ENCODE results near the gene POLA1.

The POLA1 gene

DNA sequence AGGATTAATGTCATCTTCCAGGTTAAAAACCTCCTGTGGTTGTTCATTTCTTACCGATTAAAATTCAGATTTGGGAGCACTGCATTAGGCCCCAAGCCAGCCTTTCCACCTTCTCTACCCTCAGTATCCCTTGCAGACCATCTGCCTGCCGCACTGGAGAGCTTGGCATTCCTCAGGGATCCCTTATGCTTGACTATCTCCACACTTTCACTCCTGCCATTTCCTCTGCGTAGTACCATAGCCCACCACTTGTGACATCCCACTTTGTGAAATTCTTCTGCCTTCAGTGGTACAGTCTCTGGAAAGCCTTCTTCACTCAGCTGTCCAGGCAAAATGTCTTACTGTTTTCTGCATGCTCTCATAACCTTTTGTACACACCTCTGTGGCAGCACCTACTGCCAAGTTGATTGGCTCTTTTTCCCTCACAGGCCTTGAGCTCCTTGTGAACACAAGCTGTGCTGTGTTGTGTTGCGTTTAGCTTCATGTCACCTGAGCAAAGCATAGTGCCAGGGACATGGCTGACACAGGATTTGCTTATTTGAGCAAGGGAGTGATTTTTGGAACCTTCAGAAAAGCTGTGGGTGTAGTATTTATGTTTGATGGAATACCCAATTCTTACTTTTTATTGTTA, 165.6 kb downstream of the POLA1 start:
- H3K36me3 ChIP-seq (ENCODE audit: control insufficient read depth in 2 of 2, insufficient read depth in 1 of 2, low read length in 2 of 2) = peaks cover 3 to 7% of the 10 kb centered on the region in 2 experiments
- H3K4me3 ChIP-seq (ENCODE audit: low read depth, low read length) = no peak overlapping the region
- H3K4me1 ChIP-seq (ENCODE audit: control insufficient read depth, insufficient read depth, low read length) = no peaks in the 10 kb centered on the region
- H3K9me3 ChIP-seq (ENCODE audit: control insufficient read depth, insufficient read depth, low read depth, low read length) = no peaks in the 10 kb centered on the region
- POLR2A ChIA-PET = no interaction called here
- CTCF ChIA-PET = interaction anchor here (0.6 to 1.7 kb wide), 6 partner anchors 9 to 599 kb away, joined by 3 to 4 read pairs (median 3); no protein-coding TSS in a partner anchor
- H3K27ac ChIP-seq (ENCODE audit: extremely low read depth, low read depth, low read length) = no peak overlapping the region
- TF ChIP-seq ZNF335 (tag by site-specific recombination; conservative IDR thresholded peaks at IDR 0.05) (no peak), ZSCAN30 (tag by site-specific recombination; IDR thresholded peaks at IDR 0.05) (no peak), ZNF274 (IDR thresholded peaks at IDR 0.05; ENCODE audit: low read length) (no peak), ZNF274 (tag by site-specific recombination; IDR thresholded peaks at IDR 0.05; ENCODE audit: borderline replicate concordance) (no peak), ZNF626 (tag by site-specific recombination; IDR thresholded peaks at IDR 0.05) (no peak), ZNF138 (tag by site-specific recombination; IDR thresholded peaks at IDR 0.05; ENCODE audit: borderline replicate concordance) (no peak), ZNF302 (tag by site-specific recombination; IDR thresholded peaks at IDR 0.05; ENCODE audit: low read depth) (no peak), ZNF341 (tag by site-specific recombination; IDR thresholded peaks at IDR 0.05; ENCODE audit: low read depth) (no peak), ZNF140 (tag by site-specific recombination; IDR thresholded peaks at IDR 0.05) (no peak), ZNF354C (tag by site-specific recombination; IDR thresholded peaks at IDR 0.05; ENCODE audit: borderline replicate concordance, low read depth) (no peak), ZNF792 (tag by site-specific recombination; IDR thresholded peaks at IDR 0.05) (no peak), KLF10 (tag by site-specific recombination; IDR thresholded peaks at IDR 0.05) (no peak), ZSCAN23 (tag by site-specific recombination; IDR thresholded peaks at IDR 0.05) (no peak)
- TF ChIP-seq, protein P1, sequence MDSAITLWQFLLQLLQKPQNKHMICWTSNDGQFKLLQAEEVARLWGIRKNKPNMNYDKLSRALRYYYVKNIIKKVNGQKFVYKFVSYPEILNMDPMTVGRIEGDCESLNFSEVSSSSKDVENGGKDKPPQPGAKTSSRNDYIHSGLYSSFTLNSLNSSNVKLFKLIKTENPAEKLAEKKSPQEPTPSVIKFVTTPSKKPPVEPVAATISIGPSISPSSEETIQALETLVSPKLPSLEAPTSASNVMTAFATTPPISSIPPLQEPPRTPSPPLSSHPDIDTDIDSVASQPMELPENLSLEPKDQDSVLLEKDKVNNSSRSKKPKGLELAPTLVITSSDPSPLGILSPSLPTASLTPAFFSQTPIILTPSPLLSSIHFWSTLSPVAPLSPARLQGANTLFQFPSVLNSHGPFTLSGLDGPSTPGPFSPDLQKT (IDR thresholded peaks at IDR 0.05; ENCODE audit: borderline replicate concordance, low read depth, low read length) = no peak
- TF ChIP-seq, protein P2, sequence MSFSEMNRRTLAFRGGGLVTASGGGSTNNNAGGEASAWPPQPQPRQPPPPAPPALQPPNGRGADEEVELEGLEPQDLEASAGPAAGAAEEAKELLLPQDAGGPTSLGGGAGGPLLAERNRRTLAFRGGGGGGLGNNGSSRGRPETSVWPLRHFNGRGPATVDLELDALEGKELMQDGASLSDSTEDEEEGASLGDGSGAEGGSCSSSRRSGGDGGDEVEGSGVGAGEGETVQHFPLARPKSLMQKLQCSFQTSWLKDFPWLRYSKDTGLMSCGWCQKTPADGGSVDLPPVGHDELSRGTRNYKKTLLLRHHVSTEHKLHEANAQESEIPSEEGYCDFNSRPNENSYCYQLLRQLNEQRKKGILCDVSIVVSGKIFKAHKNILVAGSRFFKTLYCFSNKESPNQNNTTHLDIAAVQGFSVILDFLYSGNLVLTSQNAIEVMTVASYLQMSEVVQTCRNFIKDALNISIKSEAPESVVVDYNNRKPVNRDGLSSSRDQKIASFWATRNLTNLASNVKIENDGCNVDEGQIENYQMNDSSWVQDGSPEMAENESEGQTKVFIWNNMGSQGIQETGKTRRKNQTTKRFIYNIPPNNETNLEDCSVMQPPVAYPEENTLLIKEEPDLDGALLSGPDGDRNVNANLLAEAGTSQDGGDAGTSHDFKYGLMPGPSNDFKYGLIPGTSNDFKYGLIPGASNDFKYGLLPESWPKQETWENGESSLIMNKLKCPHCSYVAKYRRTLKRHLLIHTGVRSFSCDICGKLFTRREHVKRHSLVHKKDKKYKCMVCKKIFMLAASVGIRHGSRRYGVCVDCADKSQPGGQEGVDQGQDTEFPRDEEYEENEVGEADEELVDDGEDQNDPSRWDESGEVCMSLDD (tag by site-specific recombination; IDR thresholded peaks at IDR 0.05) = no peak

DNA sequence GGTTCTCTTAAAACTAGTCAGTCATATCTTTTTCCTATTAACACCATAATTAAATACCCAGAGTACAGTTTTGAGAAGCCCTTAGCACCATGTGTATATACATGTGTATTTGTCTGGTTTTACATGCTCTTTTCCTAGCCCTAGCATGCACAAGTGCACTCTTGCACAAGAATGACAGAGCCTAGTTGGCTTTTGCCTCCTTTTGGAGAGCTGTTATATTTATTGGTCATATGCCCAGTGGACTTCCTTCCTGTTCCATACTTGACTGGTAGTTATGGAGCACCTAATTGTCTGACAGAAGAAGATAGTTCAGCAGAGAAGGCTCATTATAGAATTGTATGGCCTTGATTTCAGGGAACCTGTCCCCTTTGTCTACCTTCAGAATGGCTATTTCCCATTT, 166.4 kb downstream of the POLA1 start:
- Histone ChIP-seq H3K9me3 (ENCODE audit: control insufficient read depth, insufficient read depth, low read depth, low read length) (no peaks in the 10 kb centered on the region), H3K4me3 (ENCODE audit: low read depth, low read length) (no peak overlapping the region), H3K4me1 (ENCODE audit: control insufficient read depth, insufficient read depth, low read length) (no peaks in the 10 kb centered on the region), H3K36me3 (ENCODE audit: control insufficient read depth in 2 of 2, insufficient read depth in 1 of 2, low read length in 2 of 2) (peaks cover 3 to 7% of the 10 kb centered on the region in 2 experiments; a peak in 2 of 3 replicates), H3K27ac (ENCODE audit: extremely low read depth, low read depth, low read length) (no peak overlapping the region)
- ChIA-PET CTCF (interaction anchor here (0.6 to 1.7 kb wide), 5 partner anchors 10 to 161 kb away, joined by 3 to 4 read pairs (median 4); no protein-coding TSS in a partner anchor), POLR2A (no interaction called here)
- TF ChIP-seq ZNF473 (tag by site-specific recombination; IDR thresholded peaks at IDR 0.05) (no peak), ZNF76 (tag by site-specific recombination; IDR thresholded peaks at IDR 0.05; ENCODE audit: borderline replicate concordance, low read depth) (no peak), ZNF114 (tag by site-specific recombination; IDR thresholded peaks at IDR 0.05) (no peak), MYNN (tag by site-specific recombination; IDR thresholded peaks at IDR 0.05; ENCODE audit: borderline replicate concordance) (no peak), ZNF670 (tag by site-specific recombination; IDR thresholded peaks at IDR 0.05; ENCODE audit: low read depth) (no peak)
- TF ChIP-seq, protein P3, sequence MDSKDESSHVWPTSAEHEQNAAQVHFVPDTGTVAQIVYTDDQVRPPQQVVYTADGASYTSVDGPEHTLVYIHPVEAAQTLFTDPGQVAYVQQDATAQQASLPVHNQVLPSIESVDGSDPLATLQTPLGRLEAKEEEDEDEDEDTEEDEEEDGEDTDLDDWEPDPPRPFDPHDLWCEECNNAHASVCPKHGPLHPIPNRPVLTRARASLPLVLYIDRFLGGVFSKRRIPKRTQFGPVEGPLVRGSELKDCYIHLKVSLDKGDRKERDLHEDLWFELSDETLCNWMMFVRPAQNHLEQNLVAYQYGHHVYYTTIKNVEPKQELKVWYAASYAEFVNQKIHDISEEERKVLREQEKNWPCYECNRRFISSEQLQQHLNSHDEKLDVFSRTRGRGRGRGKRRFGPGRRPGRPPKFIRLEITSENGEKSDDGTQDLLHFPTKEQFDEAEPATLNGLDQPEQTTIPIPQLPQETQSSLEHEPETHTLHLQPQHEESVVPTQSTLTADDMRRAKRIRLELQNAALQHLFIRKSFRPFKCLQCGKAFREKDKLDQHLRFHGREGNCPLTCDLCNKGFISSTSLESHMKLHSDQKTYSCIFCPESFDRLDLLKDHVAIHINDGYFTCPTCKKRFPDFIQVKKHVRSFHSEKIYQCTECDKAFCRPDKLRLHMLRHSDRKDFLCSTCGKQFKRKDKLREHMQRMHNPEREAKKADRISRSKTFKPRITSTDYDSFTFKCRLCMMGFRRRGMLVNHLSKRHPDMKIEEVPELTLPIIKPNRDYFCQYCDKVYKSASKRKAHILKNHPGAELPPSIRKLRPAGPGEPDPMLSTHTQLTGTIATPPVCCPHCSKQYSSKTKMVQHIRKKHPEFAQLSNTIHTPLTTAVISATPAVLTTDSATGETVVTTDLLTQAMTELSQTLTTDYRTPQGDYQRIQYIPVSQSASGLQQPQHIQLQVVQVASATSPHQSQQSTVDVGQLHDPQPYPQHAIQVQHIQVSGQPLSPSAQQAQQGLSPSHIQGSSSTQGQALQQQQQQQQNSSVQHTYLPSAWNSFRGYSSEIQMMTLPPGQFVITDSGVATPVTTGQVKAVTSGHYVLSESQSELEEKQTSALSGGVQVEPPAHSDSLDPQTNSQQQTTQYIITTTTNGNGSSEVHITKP (tag by site-specific recombination; IDR thresholded peaks at IDR 0.05) = no peak
